Testis (tissue), 2 donors: ENCODE results near the gene EXOC3L4.

Source experiments
- CTCF ChIP-seq, 3 experiments: fragments of 450-650 bp in 2 of 3; fragments of 200-600 bp in 1 of 3; sonication (generic) in 1 of 3; IDR thresholded peaks; one replicate each; pipeline ENCODE4 v1.5.1; 2016 to 2019; ENCODE audit warnings: antibody characterized with exemption in 3 of 3, mild to moderate bottlenecking in 2 of 3, moderate library complexity in 1 of 3
- POLR2A ChIP-seq: fragments of 450-650 bp; IDR thresholded peaks from one replicate; pipeline ENCODE4 v1.6.1; 2017; ENCODE audit warnings: antibody characterized with exemption, mild to moderate bottlenecking, moderate library complexity

GRCh38 chr14:103101963-103102688 lies 7.6 kb downstream of the EXOC3L4 start:
- TF ChIP-seq CTCF (IDR thresholded peaks at IDR 0.05) (no peak), POLR2A (no peak)
